ENCODE measurements around the gene ZNF550. TPM values are rescaled to one million over a fixed set of nuclear protein-coding genes. Genes with fewer than 3 reads are reported as not detected.

The ZNF550 gene
- total and polyA plus RNA-seq, 2 of the 13 experiments (the other 11 are each of a cell fraction or from before 2014, with no cell fraction given) = 8.6 to 9.1 TPM

- TF ChIP-seq ZBTB25 (CRISPR knock-in tag; IDR thresholded peaks at IDR 0.05) = no peak
- peak; percentile 41; the same call in 1 of the 2 replicates for TF ChIP-seq ZNF747 (CRISPR knock-in tag; IDR thresholded peaks at IDR 0.05; ENCODE audit: borderline replicate concordance)
- TF ChIP-seq RNF2 (conservative IDR thresholded peaks at IDR 0.05; ENCODE audit: low read depth) = no peak
- no peak for TF ChIP-seq PRMT3 (CRISPR knock-in tag; IDR thresholded peaks at IDR 0.05; ENCODE audit: borderline replicate concordance, low read depth)
- TF ChIP-seq ZNF17 (CRISPR knock-in tag; IDR thresholded peaks at IDR 0.05) = no peak
- peak; percentile 73 for TF ChIP-seq ZNF687 (CRISPR knock-in tag; IDR thresholded peaks at IDR 0.05)
- TF ChIP-seq, protein P1, sequence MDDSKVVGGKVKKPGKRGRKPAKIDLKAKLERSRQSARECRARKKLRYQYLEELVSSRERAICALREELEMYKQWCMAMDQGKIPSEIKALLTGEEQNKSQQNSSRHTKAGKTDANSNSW (CRISPR knock-in tag; IDR thresholded peaks at IDR 0.05; ENCODE audit: borderline replicate concordance) = 0 out of 2 replicates have a peak, but pooled peaks have one; percentile 76
- 0 out of 2 replicates have a peak, but pooled peaks have one; percentile 58 for TF ChIP-seq ZNF468 (CRISPR knock-in tag; IDR thresholded peaks at IDR 0.05)
- peak; percentile 52; the same call in 1 of the 2 replicates for TF ChIP-seq POLR2AphosphoS5 (IDR thresholded peaks at IDR 0.05; ENCODE audit: low read depth, low read length)
- TF ChIP-seq ZNF205 (CRISPR knock-in tag; IDR thresholded peaks at IDR 0.05) = no peak
- 0 out of 2 replicates have a peak, but pooled peaks have one; percentile 53 for TF ChIP-seq ZNF136 (CRISPR knock-in tag; IDR thresholded peaks at IDR 0.05; ENCODE audit: low read depth)
- TF ChIP-seq ZNF337 (CRISPR knock-in tag; IDR thresholded peaks at IDR 0.05; ENCODE audit: borderline replicate concordance, low read depth) = 0 out of 2 replicates have a peak, but pooled peaks have one; percentile 42
- 0 out of 2 replicates have a peak, but pooled peaks have one; percentile 64 for TF ChIP-seq ZNF225 (CRISPR knock-in tag; IDR thresholded peaks at IDR 0.05)
- TF ChIP-seq CEBPZ (IDR thresholded peaks at IDR 0.05; ENCODE audit: low read length) = no peak
- no peak for TF ChIP-seq ZNF180 (CRISPR knock-in tag; IDR thresholded peaks at IDR 0.05; ENCODE audit: borderline replicate concordance, low read depth)
- TF ChIP-seq KDM5B (CRISPR knock-in tag; IDR thresholded peaks at IDR 0.05; ENCODE audit: borderline replicate concordance) = peak; percentile 52; the same call in 1 of the 2 replicates
- TF ChIP-seq SIX4 (CRISPR knock-in tag; IDR thresholded peaks at IDR 0.05) = 0 out of 2 replicates have a peak, but pooled peaks have one; percentile 27
- no peak for TF ChIP-seq TERF1 (CRISPR knock-in tag; IDR thresholded peaks at IDR 0.05)
- TF ChIP-seq ZNF746 (CRISPR knock-in tag; IDR thresholded peaks at IDR 0.05) = peak; percentile 64; the same call in 1 of the 2 replicates
These were observed 40.2 kb upstream of the ZNF550 start, which contains the start of gene ZNF530 (continued) for GRCh38 chr19:57599761-57600383.

Data from HepG2 (cell line).